Activated CD4-positive, alpha-beta T cell treated with anti-CD3 and anti-CD28 coated beads, Interleukin-10, Interleukin-2, amounts not matched to agents 100 ng/mL and 50 ng/mL, durations not matched to agents 16 hours and 8 hours (primary cell): ENCODE measurements around the gene NRP1.

Experiments
- DNase-seq: peaks from one replicate; pipeline ENCODE4 v3.0.0-alpha.2; 2020

Gene NRP1

DNA sequence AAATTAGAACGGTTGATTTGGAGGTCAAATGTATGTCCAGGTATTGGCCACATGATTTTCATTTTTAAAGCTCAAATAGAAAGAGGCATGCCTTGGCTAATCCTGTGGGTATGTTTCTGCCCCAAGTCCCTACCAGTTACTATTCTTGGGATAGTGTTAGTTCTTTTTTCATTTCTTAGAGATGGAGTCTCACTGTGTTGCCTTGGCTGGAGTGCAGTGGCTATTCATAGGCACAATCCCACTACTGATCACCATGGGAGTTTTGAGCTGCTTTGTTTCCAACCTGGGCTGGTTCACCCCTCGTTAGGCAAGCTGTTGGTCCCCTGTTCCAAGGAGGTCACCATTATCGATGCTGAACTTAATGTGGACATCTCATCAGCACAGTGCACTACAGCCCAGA, 46.3 kb downstream of the NRP1 start:
- DNase-seq: no peak

DNA sequence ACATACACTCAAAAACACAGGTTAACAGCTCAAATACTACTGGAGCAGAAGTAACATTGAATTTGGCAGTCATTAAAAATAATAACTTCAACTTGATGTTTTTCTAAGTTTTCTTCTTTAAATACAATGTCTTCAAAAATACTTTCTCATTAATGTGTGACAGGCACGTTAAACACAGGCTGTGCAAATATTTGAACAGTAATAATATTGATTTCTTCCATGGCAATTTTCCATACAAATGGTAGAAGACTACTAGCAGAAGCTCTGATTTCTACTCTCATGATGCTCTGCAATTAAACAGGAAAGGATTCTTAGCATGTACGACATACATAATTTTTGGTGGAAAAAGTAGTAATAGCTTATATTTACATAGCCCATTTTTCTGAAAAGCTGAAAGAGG, 47.4 kb downstream of the NRP1 start:
- DNase-seq: no peak

DNA sequence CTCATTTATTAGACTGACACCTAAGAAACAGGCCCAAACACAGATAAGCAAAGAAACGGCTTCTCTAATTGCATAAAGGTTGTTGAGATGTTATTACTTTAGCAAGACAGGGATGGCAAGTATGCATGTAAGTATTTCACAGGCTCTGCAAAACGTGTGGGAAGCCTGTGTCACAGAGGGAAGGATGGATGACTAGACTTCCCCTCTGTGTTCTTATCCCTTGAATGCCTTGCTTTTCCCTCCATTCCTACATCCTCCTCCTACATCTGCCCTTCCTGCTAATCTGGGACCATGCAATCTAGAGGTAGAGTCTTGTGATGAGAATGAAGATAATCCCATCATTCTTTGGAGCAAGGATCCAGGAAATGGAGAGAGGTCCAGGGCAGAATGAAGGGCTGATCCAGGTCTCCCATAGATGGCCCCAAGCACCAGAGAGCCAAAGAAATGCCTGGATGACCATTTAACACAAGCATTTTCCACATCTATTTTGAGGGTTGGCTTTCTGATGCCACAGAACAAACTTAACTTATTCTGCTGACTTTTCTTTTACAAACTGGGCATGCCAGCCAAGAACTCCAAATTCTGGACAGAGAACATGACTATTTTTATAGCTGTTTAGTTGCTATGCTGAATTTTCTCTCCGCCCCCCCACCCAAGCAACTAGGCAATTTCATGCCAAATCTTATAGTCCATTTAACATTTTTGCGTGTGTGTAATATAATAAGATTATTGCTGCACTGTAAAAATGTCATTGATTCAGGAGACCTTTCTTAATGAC, 48.1 kb downstream of the NRP1 start:
- no peak for DNase-seq

DNA sequence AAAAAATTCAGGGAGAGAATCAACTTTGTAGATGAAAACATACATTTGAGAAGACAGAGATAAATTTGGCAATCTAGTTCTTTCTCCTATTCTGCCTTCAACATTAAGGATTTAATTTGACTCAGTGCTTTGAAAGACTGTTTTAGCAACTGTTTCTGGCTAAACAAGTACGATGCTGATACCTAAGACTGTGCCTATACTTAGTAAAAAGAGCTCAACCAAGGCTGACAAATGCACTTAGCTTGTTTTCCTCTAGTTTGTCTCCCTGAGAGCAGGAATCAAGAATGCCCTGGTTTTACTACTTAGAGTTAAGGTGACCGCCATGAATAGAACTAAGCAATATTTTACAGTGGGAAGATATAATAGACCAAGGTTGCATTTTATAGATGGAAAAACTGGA, 49.5 kb downstream of the NRP1 start:
- DNase-seq: no peak

- no peak for DNase-seq
Measured at GRCh38 chr10:33279811-33280602, 54.5 kb downstream of the NRP1 start.

GRCh38 chr10:33279276-33279675, 55.2 kb downstream of the NRP1 start:
- DNase-seq: no peak

- no peak for DNase-seq
Measured at GRCh38 chr10:33278198-33278597, 56.3 kb downstream of the NRP1 start.

- DNase-seq: no peak
Measured at GRCh38 chr10:33277135-33277536, 57.3 kb downstream of the NRP1 start.

GRCh38 chr10:33276282-33276923, 58.1 kb downstream of the NRP1 start:
- DNase-seq: no peak

GRCh38 chr10:33274096-33274785, 60.2 kb downstream of the NRP1 start:
- DNase-seq: no peak

GRCh38 chr10:33273295-33274002, 61.0 kb downstream of the NRP1 start:
- no peak for DNase-seq

DNA sequence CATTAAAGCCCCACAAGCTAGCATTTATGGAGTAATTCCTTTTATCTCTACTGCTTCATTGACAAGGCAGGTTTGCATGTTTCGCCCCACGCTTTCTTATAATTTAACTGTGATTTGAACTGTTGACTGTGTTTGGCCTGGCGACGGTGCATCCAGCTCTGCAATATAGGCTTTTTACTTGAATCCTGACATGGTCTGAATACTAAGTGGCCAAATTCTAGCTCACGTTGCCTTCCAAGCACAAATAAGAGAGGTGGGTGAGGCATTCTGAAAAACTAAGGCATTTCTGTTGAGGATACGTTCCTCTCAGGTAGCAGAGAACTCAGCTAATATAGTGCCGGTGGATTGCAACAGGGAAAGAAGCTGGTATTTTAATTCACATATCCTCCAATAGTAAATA, 61.8 kb downstream of the NRP1 start:
- no peak for DNase-seq

DNA sequence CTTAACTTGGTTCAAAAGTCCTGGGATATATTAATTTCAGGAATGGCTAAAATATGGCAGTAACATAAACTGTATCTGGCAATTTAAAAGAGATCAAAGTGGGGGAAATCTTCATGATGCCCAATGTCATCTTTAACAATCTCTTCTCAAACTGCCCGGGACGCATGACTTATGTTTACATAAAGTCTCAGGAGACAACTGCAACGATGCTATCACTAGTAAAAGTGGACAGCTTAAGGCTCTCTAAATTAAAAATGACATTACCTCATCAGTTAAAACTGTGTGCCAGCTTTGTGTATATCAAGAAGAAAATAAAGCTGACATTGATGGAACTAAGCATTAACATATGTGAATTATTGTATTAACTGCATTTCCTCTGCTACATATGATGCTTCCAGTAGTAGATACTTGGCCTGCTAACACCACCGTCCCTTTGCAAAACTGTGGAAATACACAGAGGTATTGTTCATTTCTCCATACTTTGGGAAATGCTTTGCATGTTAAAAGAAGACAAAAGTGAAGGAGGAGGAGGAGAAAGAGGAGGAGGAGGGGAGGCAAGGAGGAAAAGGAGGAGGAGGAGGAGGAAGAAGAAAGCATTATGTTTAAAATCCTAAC, 62.4 kb downstream of the NRP1 start:
- DNase-seq: no peak

- no peak for DNase-seq
Measured at GRCh38 chr10:33270971-33271370, 63.5 kb downstream of the NRP1 start.

- no peak for DNase-seq
Measured at GRCh38 chr10:33267708-33268107, 66.8 kb downstream of the NRP1 start.

DNA sequence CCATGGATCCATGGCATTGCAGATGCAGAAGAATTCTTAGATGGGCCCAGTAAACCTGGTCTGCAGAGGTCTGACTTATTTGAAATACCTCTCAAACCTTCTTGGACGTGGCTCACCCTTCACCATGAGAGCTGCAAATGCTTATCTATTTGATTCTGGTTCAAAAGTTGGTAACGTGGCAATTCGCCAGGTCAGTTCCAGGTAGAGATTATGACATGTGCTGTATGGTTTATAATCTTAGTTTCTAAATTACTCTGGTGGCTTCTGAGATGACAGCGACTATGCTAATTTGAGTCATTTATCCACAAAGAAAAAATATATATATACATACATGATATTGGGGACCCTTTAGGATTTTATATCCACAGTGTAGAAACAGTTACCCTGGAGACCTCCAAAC, 68.8 kb downstream of the NRP1 start:
- peak; percentile 75 for DNase-seq

DNA sequence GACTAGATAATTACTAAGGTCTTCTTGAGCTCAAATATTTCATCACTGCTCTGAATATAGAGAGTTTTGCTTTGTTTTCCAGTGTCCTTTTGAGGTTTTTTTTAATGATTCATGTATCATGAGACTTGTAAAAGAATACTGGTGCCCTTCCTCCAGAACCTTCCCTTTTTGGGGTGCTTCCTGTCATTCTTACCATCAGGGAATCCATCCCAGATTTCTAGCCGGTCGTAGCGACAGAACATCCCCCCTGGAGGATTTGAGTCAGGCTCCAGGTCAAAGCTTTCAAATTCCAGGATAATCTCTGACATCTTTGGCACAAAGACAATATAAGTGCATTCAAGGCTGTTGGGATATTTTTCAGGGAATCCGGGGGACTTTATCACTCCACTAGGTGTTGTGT, 71.0 kb downstream of the NRP1 start:
- DNase-seq: no peak

DNA sequence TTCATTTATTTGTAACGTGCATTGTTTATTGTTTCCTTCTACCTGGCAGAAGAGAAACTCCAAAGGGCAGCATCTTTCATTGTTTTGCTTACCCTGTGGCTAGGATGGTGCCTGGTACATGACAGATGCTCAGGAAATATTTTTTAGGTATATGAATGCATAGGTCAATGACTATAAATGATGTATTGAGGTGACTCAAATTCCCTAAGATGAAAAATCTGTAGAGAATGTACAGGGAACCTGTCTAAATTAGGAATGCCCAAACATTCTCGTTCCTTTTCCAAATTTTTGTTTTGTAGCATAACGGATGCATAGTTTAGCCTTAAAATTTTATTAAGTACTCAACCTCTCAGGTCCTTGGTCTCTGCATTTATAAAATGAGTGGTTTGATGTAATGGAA, 71.6 kb downstream of the NRP1 start:
- DNase-seq: no peak

GRCh38 chr10:33260403-33261149, 73.9 kb downstream of the NRP1 start:
- no peak for DNase-seq

- no peak for DNase-seq
Measured at GRCh38 chr10:33258967-33259366, 75.5 kb downstream of the NRP1 start.

GRCh38 chr10:33257439-33258080, 76.9 kb downstream of the NRP1 start:
- no peak for DNase-seq
